Fibroblast of skin of left biceps (primary cell): Measurements from ENCODE around the gene ASB15.
"Not testable (repeated sequence)": the region's sequence is repeated elsewhere in the genome, so short reads cannot be mapped to it uniquely, and the experiment has no call there.

Experiments
- DNase-seq, 2 experiments: peaks; one replicate each; pipeline ENCODE4 v3.0.0-alpha.2; 2013; ENCODE audit warnings: low read depth in 2 of 2

The ASB15 gene

DNA sequence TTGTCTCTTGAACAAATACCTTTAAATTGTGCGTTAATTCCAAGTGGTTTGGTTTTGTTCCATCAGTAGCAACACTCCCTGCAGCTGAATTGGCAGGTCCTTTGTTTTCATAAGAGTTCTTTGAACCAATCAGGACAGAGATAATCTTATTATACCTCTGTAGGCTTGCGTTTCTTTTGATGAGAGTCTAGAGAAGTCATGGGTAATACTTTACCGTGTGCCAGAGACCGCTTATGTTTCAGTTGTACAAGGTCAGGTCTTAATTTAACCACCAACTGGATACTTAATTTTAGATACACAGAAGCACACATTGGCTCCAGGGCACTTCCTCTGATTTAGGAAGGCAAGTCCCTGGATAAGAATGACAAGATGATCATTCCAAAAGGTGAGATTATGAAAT is at the start of gene ASB15:
Gene ASB15, plus strand, starts transcription at position 292 of the 400 bp plus-strand sequence. CDS start 12,682 bp downstream, outside the sequence.
- DNase-seq, result no peak

DNA sequence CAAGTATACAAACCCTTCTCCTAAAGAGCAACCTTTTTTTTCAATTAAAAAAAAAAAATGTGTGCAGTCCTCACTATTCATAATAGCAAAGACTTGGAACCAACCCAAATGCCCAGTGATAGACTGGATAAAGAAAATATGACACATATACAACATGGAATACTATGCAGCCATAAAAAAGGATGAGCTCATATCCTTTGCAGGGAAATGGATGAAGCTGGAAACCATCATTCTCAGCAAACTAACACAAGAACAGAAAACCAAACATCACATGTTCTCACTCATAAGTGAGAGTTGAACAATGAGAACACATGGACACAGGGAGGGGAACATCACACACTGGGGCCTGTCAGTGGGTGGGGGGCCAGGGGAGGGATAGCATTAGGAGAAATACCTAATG is 49.5 kb upstream of the ASB15 start:
- DNase-seq, result not testable (repeated sequence)

DNA sequence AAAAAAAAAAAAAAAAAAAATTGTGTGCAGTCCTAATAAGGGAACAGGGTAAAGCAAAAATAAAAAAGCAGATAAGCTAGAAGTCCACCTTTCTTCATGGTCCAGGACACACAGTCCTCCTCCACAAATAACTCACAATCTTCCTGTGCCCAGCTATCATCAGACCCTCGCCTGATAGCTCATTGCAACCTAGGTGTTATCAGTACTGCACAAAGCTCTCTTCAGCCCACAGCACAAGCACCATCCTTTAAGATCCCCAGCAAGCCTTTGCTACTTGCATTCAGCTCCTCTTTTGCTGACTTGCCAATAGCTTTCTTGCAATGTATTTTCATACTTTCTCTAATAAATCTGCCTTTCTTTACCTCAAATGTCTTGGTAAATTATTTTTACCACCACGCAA is 49.0 kb upstream of the ASB15 start:
- no peak for DNase-seq

GRCh38 chr7:123553159-123553558 is 48.5 kb upstream of the ASB15 start:
- no peak for DNase-seq

DNA sequence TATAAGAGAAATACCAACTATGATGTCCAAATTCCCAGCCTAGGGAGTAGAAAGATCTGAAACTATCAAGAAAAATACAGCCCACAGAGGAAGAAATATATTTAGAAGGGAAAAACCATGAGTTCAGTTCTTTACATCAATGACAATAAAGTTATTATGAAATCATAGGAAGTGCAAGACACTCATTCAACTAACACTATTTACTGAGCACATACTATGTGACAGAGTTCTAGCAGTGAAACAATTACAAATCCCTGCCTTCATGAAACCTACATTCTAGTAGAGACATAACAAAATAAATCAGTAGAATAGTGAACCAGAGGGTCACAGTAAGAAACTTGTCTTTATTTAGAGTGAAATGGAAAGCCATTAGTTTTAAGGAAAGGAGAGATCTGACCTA is 46.1 kb upstream of the ASB15 start:
- no peak for DNase-seq

GRCh38 chr7:123557016-123557397 is 44.6 kb upstream of the ASB15 start:
- DNase-seq, result no peak

DNA sequence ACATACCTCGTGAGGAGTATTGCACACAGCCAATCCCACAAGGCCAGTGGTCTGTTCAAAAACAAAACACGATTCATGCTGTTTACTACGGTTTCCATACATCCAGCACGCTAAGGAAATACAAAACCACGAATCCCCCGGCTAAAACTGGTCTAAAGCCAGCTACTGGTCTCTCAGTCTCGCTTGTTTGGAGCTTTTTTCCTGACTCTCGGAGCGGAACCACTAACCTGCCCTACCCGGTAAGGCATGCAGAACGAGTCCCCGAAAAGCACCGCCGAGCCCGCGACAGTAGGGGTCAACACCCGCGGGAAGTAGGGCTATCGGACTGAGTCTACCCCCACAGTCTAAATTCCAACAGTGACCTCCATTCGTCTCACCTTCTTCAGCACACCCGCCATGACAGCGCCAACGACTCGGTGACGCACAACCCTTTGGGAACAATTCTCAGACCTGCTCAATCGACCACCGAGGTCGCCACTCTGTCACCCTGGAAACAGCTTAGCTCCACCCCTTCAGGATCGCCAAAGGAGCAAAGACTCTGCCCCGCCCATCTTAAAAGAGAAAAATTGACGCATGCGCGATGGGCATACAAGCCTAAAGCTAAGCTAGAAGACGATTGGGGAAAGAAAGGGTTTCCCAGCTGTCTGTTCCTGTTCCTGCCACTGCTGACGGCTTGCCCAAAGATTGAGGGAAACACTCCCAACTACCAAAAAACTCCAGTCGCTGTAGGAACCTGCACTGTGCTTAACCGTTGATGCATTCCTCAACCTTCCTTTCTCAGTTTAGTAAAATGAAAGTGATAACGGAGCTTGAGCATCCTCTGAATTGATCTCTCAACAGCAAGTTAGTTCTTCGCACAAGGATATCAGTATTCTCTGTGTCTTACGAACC is 44.0 kb upstream of the ASB15 start, which contains the start of gene NDUFA5:
Gene NDUFA5, minus strand, starts transcription at position 421 of the 891 bp plus-strand sequence. Its CDS starts 23 bp downstream, at position 398.
- DNase-seq, result peak; percentile 97 to 98

DNA sequence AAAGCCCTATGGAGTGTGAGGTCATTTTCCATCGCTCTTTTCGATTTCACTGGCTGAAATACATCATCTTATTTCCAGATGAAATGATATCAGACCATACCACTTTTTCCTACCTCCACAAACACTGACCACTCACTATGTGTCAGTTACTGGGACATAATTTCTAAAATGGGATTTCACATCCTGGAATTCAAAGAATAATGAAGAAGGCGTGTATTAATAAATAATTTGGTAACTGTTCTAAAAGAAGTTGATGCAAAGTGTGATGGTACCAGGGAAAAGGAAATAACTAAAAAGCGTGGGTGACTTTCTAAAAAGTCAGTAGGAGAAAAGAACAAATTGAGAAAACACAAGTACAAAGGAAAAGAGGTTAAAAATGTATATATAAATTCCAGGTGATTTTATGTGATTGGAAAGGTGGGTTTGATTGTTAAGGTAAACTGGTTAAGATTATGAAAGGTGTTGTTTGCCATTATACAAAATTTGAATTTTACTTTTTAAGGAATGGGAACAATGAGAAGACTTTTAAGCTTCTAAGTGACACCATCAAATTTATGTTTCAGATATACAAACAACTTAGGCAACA is 43.2 kb upstream of the ASB15 start:
- no peak for DNase-seq

DNA sequence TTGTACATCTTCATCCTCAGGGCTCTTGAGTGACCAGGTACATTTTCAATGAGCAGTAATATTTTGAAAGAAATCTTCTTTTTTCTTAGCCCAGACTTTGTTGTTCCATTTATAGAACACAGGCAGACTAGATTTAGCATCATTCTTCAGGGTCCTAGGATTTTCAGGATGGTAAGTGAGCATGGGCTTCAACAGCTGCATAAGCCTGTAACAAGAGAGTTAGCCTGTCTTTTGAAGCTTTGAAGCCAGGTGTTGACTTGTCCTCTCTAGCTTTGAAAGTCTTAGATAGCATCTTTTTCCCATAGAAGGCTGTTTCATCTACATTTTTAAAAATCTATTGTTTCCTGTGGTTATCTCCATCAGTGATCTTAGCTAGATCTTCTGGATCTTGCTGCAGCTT is 39.5 kb upstream of the ASB15 start:
- DNase-seq, result no peak

DNA sequence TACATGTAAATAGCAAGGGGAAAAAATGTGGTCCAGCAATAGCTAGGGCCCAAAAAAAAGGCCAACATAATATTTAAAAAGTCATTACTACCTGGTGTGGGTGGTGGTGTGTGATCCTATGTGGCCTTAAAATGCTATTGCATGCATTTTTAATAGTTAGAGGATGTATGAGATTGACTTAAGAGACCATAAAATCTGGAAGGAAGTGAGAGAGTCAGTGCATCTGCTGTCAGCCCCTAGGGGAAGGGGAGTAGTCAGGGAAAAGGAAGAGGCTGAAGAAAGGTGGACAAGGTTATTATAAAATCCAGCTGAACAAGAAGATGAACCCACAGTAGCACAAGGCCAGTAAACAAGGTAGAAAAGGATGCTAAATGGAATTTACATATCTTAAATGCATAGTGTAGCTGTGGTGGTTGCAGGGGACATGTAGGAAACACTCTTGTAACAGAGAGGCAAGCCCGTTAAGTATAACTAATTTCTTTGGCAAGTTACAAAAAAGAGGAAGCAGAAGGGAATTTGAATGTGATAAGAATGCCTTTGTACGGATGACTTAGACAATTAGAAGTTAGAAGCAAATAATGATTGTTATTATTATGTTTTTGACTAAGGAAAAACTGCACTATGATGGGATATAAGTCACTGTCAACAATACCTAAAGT is 32.1 kb upstream of the ASB15 start:
- no peak for DNase-seq

- no peak for DNase-seq
These were observed 31.0 kb upstream of the ASB15 start for GRCh38 chr7:123570390-123571182.

GRCh38 chr7:123571187-123571586 is 30.4 kb upstream of the ASB15 start:
- DNase-seq, result no peak

GRCh38 chr7:123571684-123572083 is 29.9 kb upstream of the ASB15 start:
- DNase-seq, result no peak

- DNase-seq, result no peak
These were observed 28.3 kb upstream of the ASB15 start for GRCh38 chr7:123573341-123573740.

GRCh38 chr7:123573896-123574467 is 27.6 kb upstream of the ASB15 start:
- no peak for DNase-seq

DNA sequence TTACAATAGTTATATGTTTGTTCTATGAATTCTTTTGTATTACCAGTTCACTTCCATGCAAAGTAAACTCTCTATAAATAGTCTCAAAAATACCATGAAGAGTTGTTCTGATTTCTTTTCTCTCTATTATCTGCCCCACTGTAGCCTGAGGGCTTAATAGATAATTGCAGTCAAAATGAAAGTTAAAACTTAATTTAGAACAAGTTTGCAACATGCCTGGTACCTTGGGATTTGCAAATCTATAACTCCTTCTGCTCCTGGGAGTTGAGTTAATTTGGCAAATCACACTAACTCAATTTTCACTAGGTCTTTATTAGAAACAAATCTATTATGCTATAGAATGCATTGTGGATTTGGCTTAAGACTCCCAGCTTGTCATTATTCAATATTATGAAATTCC is 22.2 kb upstream of the ASB15 start:
- no peak for DNase-seq

DNA sequence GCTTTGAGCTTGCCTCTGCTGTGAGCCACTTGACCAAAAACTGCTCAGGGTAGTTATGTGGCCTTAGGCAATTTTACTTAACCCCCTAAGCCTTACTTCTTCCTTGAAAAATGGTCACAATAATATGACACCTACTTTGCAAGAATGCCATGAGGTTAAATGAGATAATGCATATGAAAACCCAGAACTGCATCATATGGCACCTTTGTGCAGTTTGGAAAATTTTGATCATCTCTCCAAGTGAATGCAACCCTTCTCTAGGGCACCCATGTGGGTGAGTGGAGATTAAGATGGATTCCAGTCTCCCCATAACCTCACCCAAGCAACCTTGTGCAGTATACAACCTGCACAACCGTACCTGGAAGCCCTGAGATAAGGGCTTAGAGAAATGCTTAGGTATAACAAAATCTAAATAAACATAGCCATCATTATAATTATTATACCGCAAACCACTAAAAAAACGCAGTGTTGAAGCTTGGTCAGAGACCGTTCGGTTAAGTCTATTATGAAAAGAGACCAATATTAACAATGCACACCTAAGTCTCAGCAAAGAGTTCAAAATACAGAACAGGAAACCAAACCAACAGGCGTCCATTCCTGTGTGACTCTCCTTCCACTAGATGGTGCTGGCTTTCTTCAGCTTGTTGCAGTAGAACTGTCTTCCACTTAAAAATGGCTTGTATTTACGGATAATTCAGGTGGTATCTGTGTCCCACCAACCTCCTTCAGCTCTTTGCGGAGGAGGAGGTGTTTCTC is 21.0 kb upstream of the ASB15 start:
- no peak for DNase-seq

DNA sequence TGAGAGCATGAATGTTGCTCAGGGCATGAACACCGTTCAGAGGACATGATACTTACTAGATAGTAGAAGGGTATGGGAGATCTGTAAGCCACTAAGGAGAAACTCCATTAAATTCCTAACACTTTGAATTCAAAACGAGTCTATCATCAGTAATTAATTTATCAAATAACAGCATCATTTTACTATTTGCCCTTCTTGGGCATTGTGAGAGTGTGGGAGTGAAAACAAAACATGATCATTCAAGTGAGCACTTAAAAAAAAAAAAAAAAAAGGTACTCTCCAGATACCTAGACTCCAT is 20.5 kb upstream of the ASB15 start:
- no peak for DNase-seq

- DNase-seq, result no peak
These were observed 17.8 kb upstream of the ASB15 start for GRCh38 chr7:123583821-123584220.

DNA sequence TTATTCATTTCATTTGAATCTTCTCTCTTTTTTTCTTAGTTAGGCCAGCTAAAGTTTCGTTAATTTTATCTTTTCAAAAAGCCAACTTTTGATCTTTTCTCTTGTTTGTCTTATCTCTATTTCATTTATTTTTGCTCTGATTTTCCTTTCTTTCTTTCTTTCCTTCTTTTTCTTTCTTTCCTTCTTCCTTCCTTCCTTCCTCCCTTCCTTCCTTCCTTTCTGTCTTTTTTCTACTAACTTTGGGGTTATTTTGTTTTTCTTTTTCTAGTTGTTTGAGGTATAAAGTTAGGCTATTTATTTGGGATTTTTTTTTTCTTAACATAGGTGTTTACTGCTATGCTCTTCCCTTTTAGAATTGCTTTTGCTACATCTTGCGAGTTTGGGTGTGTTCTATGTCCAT is 13.2 kb upstream of the ASB15 start:
- DNase-seq, result no peak

DNA sequence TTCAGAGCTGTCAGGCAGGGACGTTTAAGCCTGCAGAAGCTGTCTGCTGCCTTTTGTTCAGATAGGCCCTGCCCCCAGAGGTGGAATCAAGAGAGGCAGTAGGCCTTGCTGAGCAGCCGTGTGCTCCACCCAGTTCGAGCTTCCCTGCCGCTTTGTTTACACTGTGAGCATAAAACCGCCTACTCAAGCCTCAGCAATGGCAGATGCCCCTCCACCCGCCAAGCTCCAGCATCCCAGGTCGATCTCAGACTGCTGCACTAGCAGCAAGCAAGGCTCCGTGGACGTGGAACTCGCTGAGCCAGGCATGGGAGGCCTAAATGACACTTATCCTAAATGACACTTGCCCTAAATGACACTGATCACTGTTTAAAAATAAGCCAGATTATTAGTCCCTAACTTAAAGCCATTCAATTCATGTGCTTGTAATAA is 6.8 kb upstream of the ASB15 start:
- no peak for DNase-seq
